Common myeloid progenitor, CD34-positive (primary cell): ENCODE data around the gene CCDC180.

ENCODE experiments used
- CTCF ChIA-PET: fragments of 350-600 bp; sonication (Branson Sonifier 250); formaldehyde crosslinking; loops from one replicate; lab custom pipeline; 2021; ENCODE audit warnings: antibody characterized with exemption; lab: Charles Lee
- POLR2A ChIA-PET: fragments of 350-600 bp; sonication (Branson Sonifier 250); formaldehyde crosslinking; loops from one replicate; lab custom pipeline; 2021; ENCODE audit warnings: antibody characterized with exemption; lab: Charles Lee
- DNase-seq, 3 donors: peaks; one replicate each; pipeline versions ENCODE4 v3.0.0 to v3.0.0-alpha.2; 2013
- H3K27ac ChIP-seq, 2 experiments: 1 replicate in 1 of 2; 2 replicates in 1 of 2; pipeline ENCODE4 v1.7.0; 2013; ENCODE audit warnings: inconsistent platforms in 2 of 2, low read length in 2 of 2, mild to moderate bottlenecking in 2 of 2, low read depth in 1 of 2, moderate library complexity in 1 of 2; ENCODE audit not compliant: severe bottlenecking in 2 of 2, insufficient read depth in 1 of 2, poor library complexity in 1 of 2
- H3K27me3 ChIP-seq, 5 experiments: replicated peaks in 2 of 5; 1 replicate in 3 of 5; 2 replicates in 2 of 5; pipeline versions ENCODE4 v1.6.1 to v1.7.0; 2013; ENCODE audit warnings: low read length in 4 of 5, mild to moderate bottlenecking in 2 of 5, moderate library complexity in 2 of 5, inconsistent platforms in 1 of 5; ENCODE audit not compliant: insufficient read depth in 5 of 5, control insufficient read depth in 4 of 5
- H3K36me3 ChIP-seq, 4 experiments: 1 replicate in 2 of 4; 2 replicates in 2 of 4; pipeline versions ENCODE4 v1.6.1 to v1.7.0; 2013; ENCODE audit warnings: low read length in 3 of 4, control low read depth in 1 of 4, mild to moderate bottlenecking in 1 of 4; ENCODE audit not compliant: control insufficient read depth in 4 of 4, insufficient read depth in 4 of 4
- H3K4me1 ChIP-seq, 4 experiments: 1 replicate in 3 of 4; 2 replicates in 1 of 4; pipeline versions ENCODE4 v1.6.1 to v1.7.1; 2013; ENCODE audit warnings: low read length in 3 of 4, mild to moderate bottlenecking in 3 of 4, control low read depth in 1 of 4, inconsistent platforms in 1 of 4, moderate library complexity in 1 of 4; ENCODE audit not compliant: control insufficient read depth in 4 of 4, insufficient read depth in 4 of 4; ENCODE audit errors: control extremely low read depth in 1 of 4
- H3K4me3 ChIP-seq, 7 experiments: 1 replicate in 4 of 7; 2 replicates in 3 of 7; pipeline versions ENCODE4 v1.5.1 to v1.7.0; 2013; ENCODE audit warnings: mild to moderate bottlenecking in 7 of 7, low read length in 6 of 7, moderate library complexity in 6 of 7, inconsistent platforms in 2 of 7, low read depth in 2 of 7, control low read depth in 1 of 7; ENCODE audit not compliant: insufficient read depth in 4 of 7, control insufficient read depth in 1 of 7; ENCODE audit errors: extremely low read depth in 1 of 7
- H3K9me3 ChIP-seq, 5 experiments: 1 replicate in 4 of 5; 2 replicates in 1 of 5; pipeline versions ENCODE4 v1.6.1 to v1.7.1; 2013; ENCODE audit warnings: low read length in 4 of 5, mild to moderate bottlenecking in 2 of 5, inconsistent platforms in 1 of 5, low read depth in 1 of 5, moderate library complexity in 1 of 5; ENCODE audit not compliant: control insufficient read depth in 4 of 5, insufficient read depth in 2 of 5; ENCODE audit errors: control extremely low read depth in 1 of 5
- WGBS: methylation state at CpG from one replicate; pipeline ENCODE4 v1.1.5; 2013; ENCODE audit not compliant: insufficient coverage; 5-methylcytosine and 5-hydroxymethylcytosine counted together

CCDC180 gene

GRCh38 chr9:97310023-97310422 is 2.6 kb downstream of the CCDC180 start:
- no peak for DNase-seq
- Histone ChIP-seq H3K36me3 (peaks cover 3 to 43% (median 26%) of the 10 kb centered on the region in 4 experiments), H3K27ac (no peak overlapping the region), H3K9me3 (peaks cover 0 to 4% (median 0%) of the 10 kb centered on the region in 5 experiments), H3K4me3 (no peak overlapping the region), H3K27me3 (no peaks in the 10 kb centered on the region), H3K4me1 (peaks cover 0 to 3% (median 0%) of the 10 kb centered on the region in 4 experiments)
- ChIA-PET CTCF (no interaction called here), POLR2A (no interaction called here)
- WGBS, result 100% methylated on average over 2 of the region's 2 CpGs

- H3K9me3 ChIP-seq, result peaks cover 0 to 4% (median 0%) of the 10 kb centered on the region in 5 experiments
- H3K4me1 ChIP-seq, result peaks cover 0 to 3% (median 0%) of the 10 kb centered on the region in 4 experiments
- H3K27me3 ChIP-seq, result no peaks in the 10 kb centered on the region
- CTCF ChIA-PET, result no interaction called here
- H3K27ac ChIP-seq, result no peak overlapping the region
- no peak for DNase-seq
- POLR2A ChIA-PET, result no interaction called here
- H3K4me3 ChIP-seq, result no peak overlapping the region
- 95% methylated on average over 2 of the region's 2 CpGs for WGBS
- peaks cover 3 to 52% (median 32%) of the 10 kb centered on the region in 4 experiments for H3K36me3 ChIP-seq
These were observed 3.4 kb downstream of the CCDC180 start for GRCh38 chr9:97310896-97311295.

GRCh38 chr9:97311798-97312500 is 4.5 kb downstream of the CCDC180 start:
- CTCF ChIA-PET, result interaction anchor here (0.6 kb wide), 1 partner anchor 203 kb away, joined by 3 read pairs; no protein-coding TSS in a partner anchor
- POLR2A ChIA-PET, result no interaction called here

GRCh38 chr9:97312556-97312955 is 5.1 kb downstream of the CCDC180 start:
- H3K9me3 ChIP-seq, result no peaks in the 10 kb centered on the region
- no peak overlapping the region for H3K27ac ChIP-seq
- H3K4me3 ChIP-seq, result no peak overlapping the region
- peaks cover 3 to 67% (median 39%) of the 10 kb centered on the region in 4 experiments for H3K36me3 ChIP-seq
- H3K27me3 ChIP-seq, result no peaks in the 10 kb centered on the region
- no peaks in the 10 kb centered on the region for H3K4me1 ChIP-seq
- POLR2A ChIA-PET, result no interaction called here
- DNase-seq, result no peak
- WGBS, result 100% methylated on average over 2 of the region's 5 CpGs
- CTCF ChIA-PET, result interaction anchor here (0.6 to 1.1 kb wide), 2 partner anchors 10 to 202 kb away, joined by 3 read pairs; no protein-coding TSS in a partner anchor

More at GRCh38 chr9:97311798-97312500, 4.5 kb downstream of the CCDC180 start:
- no peak overlapping the region for H3K4me3 ChIP-seq
- peaks cover 3 to 61% (median 36%) of the 10 kb centered on the region in 4 experiments for H3K36me3 ChIP-seq
- peaks cover 0 to 4% (median 0%) of the 10 kb centered on the region in 5 experiments for H3K9me3 ChIP-seq
- no peak for DNase-seq
- no peak overlapping the region for H3K27ac ChIP-seq
- no peaks in the 10 kb centered on the region for H3K27me3 ChIP-seq
- H3K4me1 ChIP-seq, result peaks cover 0 to 3% (median 0%) of the 10 kb centered on the region in 4 experiments
- WGBS, result 98% methylated on average over 7 of the region's 12 CpGs

GRCh38 chr9:97313243-97313642 is 5.8 kb downstream of the CCDC180 start:
- H3K36me3 ChIP-seq, result peaks cover 3 to 74% (median 44%) of the 10 kb centered on the region in 4 experiments
- no peaks in the 10 kb centered on the region for H3K27me3 ChIP-seq
- no peaks in the 10 kb centered on the region for H3K9me3 ChIP-seq
- no peaks in the 10 kb centered on the region for H3K4me1 ChIP-seq
- DNase-seq, result no peak
- POLR2A ChIA-PET, result no interaction called here
- no peak overlapping the region for H3K27ac ChIP-seq
- 88% methylated on average over 3 of the region's 4 CpGs for WGBS
- no peak overlapping the region for H3K4me3 ChIP-seq
- CTCF ChIA-PET, result interaction anchor here (1.1 kb wide), 1 partner anchor 9 kb away, joined by 3 read pairs; no protein-coding TSS in a partner anchor

- H3K9me3 ChIP-seq, result peaks cover 0 to under 1% (median 0%) of the 10 kb centered on the region in 5 experiments
- H3K36me3 ChIP-seq, result peaks cover 3 to 79% (median 46%) of the 10 kb centered on the region in 4 experiments
- ChIA-PET CTCF (interaction anchor here (1.1 kb wide), 1 partner anchor 9 kb away, joined by 3 read pairs; no protein-coding TSS in a partner anchor), POLR2A (interaction anchor here (0.6 kb wide), 1 partner anchor 1869 kb away, joined by 3 read pairs; no protein-coding TSS in a partner anchor)
- H3K4me1 ChIP-seq, result peaks cover 0 to 3% (median 0%) of the 10 kb centered on the region in 4 experiments
- no peak overlapping the region for H3K27ac ChIP-seq
- H3K4me3 ChIP-seq, result no peak overlapping the region
- H3K27me3 ChIP-seq, result no peaks in the 10 kb centered on the region
- 100% methylated on average over 4 of the region's 5 CpGs for WGBS
- DNase-seq, result no peak
These were observed 6.3 kb downstream of the CCDC180 start for GRCh38 chr9:97313746-97314145.

- CTCF ChIA-PET, result no interaction called here
- Histone ChIP-seq H3K36me3 (peaks cover 3 to 82% (median 46%) of the 10 kb centered on the region in 4 experiments), H3K4me1 (peaks cover 0 to 3% (median 0%) of the 10 kb centered on the region in 4 experiments), H3K4me3 (no peak overlapping the region), H3K27ac (no peak overlapping the region), H3K27me3 (no peaks in the 10 kb centered on the region), H3K9me3 (peaks cover 0 to 6% (median 0%) of the 10 kb centered on the region in 5 experiments)
- over 99% methylated on average over 11 of the region's 12 CpGs for WGBS
- POLR2A ChIA-PET, result interaction anchor here (0.6 kb wide), 1 partner anchor 1870 kb away, joined by 3 read pairs; no protein-coding TSS in a partner anchor
- no peak for DNase-seq
These were observed 7.0 kb downstream of the CCDC180 start for GRCh38 chr9:97314503-97314902.
